T-helper 1 cell treated with Interleukin-12 subunit alpha and Interleukin-12 subunit beta and Interleukin-4 antibody, amounts not matched to agents 30 ng/mL and 1 ng/mL, for 36 hours (primary cell): ENCODE results near the gene ABLIM2. TPM values are rescaled to one million over a fixed set of nuclear protein-coding genes. Genes with fewer than 3 reads are reported as not detected.

Experiments
- intact Hi-C: fragments of 100-400 bp; cut with micrococcal nuclease; formaldehyde crosslinking; loops from one replicate; pipeline ENCODE4 v1.15.1; 2024
- total RNA-seq: library from RNA; stranded (reverse); gene quantifications from 2 replicates; pipeline ENCODE4 v1.2.3, GENCODE V29; 2022

ABLIM2 gene
- total RNA-seq, 1 donor from 2014 or later, result 0.51 TPM

GRCh38 chr4:8194306-8195242 is 36.0 kb upstream of the ABLIM2 start:
- intact Hi-C loops, result loop anchor here (5.0 to 10.0 kb wide), 2 partner anchors 48 to 330 kb away; no protein-coding TSS in a partner anchor

- intact Hi-C loops, result loop anchor here (1.0 to 10.0 kb wide), 2 partner anchors 16 to 328 kb away; no protein-coding TSS in a partner anchor
Measured at GRCh38 chr4:8192748-8193738, 34.4 kb upstream of the ABLIM2 start.

GRCh38 chr4:8191136-8191747 is 32.6 kb upstream of the ABLIM2 start:
- intact Hi-C loops, result loop anchor here (10.0 kb wide), 1 partner anchor 326 kb away; no protein-coding TSS in a partner anchor

- intact Hi-C loops, result loop anchor here (10.0 kb wide), 1 partner anchor 325 kb away; no protein-coding TSS in a partner anchor
Measured at GRCh38 chr4:8189551-8190466, 31.2 kb upstream of the ABLIM2 start.

GRCh38 chr4:8188743-8189550 is 30.3 kb upstream of the ABLIM2 start:
- intact Hi-C loops, result no loop called here

- intact Hi-C loops, result no loop called here
Measured at GRCh38 chr4:8188085-8188484, 29.5 kb upstream of the ABLIM2 start.

- intact Hi-C loops, result no loop called here
Measured at GRCh38 chr4:8185930-8186329, 27.3 kb upstream of the ABLIM2 start.

- intact Hi-C loops, result no loop called here
Measured at GRCh38 chr4:8185295-8185694, 26.7 kb upstream of the ABLIM2 start.

GRCh38 chr4:8184061-8184460 is 25.4 kb upstream of the ABLIM2 start:
- intact Hi-C loops, result no loop called here

GRCh38 chr4:8182858-8183725 is 24.5 kb upstream of the ABLIM2 start:
- intact Hi-C loops, result no loop called here

- intact Hi-C loops, result no loop called here
Measured at GRCh38 chr4:8182294-8182693, 23.7 kb upstream of the ABLIM2 start.

- intact Hi-C loops, result no loop called here
Measured at GRCh38 chr4:8181844-8182243, 23.2 kb upstream of the ABLIM2 start.

- intact Hi-C loops, result no loop called here
Measured at GRCh38 chr4:8181119-8181518, 22.5 kb upstream of the ABLIM2 start.

GRCh38 chr4:8180310-8181093 is 21.9 kb upstream of the ABLIM2 start:
- intact Hi-C loops, result no loop called here

- intact Hi-C loops, result no loop called here
Measured at GRCh38 chr4:8179771-8180170, 21.2 kb upstream of the ABLIM2 start.

- intact Hi-C loops, result no loop called here
Measured at GRCh38 chr4:8179074-8179473, 20.5 kb upstream of the ABLIM2 start.

- intact Hi-C loops, result loop anchor here (1.0 to 2.0 kb wide), 4 partner anchors 14 to 225 kb away; partner anchors contain the start of gene ABLIM2
Measured at GRCh38 chr4:8177956-8178355, 19.3 kb upstream of the ABLIM2 start.
